HG03025 (cell line): ENCODE results near the gene HDAC4.

Experiments used
- ATAC-seq: cut with Tn5 transposase; IDR thresholded peaks from one replicate; pipeline ENCODE4 v1.9.1; 2021; ENCODE audit warnings: mild to moderate bottlenecking, moderate library complexity; ENCODE audit not compliant: unreplicated experiment, low FRiP score

Gene HDAC4

GRCh38 chr2:239229545-239230279 is 171.1 kb downstream of the HDAC4 start:
- ATAC-seq, result no peak

GRCh38 chr2:239227661-239228371 is 173.0 kb downstream of the HDAC4 start:
- no peak for ATAC-seq

GRCh38 chr2:239226677-239227581 is 173.9 kb downstream of the HDAC4 start:
- ATAC-seq, result no peak

GRCh38 chr2:239225871-239226561 is 174.8 kb downstream of the HDAC4 start:
- ATAC-seq, result no peak

- no peak for ATAC-seq
These were observed 175.4 kb downstream of the HDAC4 start for GRCh38 chr2:239225371-239225851.

GRCh38 chr2:239224955-239225354 is 175.9 kb downstream of the HDAC4 start:
- ATAC-seq, result no peak

GRCh38 chr2:239224199-239224570 is 176.6 kb downstream of the HDAC4 start:
- no peak for ATAC-seq

- ATAC-seq, result no peak
These were observed 177.3 kb downstream of the HDAC4 start for GRCh38 chr2:239223310-239224198.

GRCh38 chr2:239222706-239223309 is 178.0 kb downstream of the HDAC4 start:
- ATAC-seq, result no peak

- no peak for ATAC-seq
These were observed 178.5 kb downstream of the HDAC4 start for GRCh38 chr2:239222312-239222660.

- no peak for ATAC-seq
These were observed 179.8 kb downstream of the HDAC4 start for GRCh38 chr2:239220981-239221396.

GRCh38 chr2:239220341-239220740 is 180.5 kb downstream of the HDAC4 start:
- no peak for ATAC-seq

- ATAC-seq, result no peak
These were observed 184.1 kb downstream of the HDAC4 start for GRCh38 chr2:239216614-239217273.

- ATAC-seq, result no peak
These were observed 184.7 kb downstream of the HDAC4 start for GRCh38 chr2:239215988-239216613.

- ATAC-seq, result no peak
These were observed 185.5 kb downstream of the HDAC4 start for GRCh38 chr2:239215136-239215925.

GRCh38 chr2:239214725-239215124 is 186.1 kb downstream of the HDAC4 start:
- ATAC-seq, result no peak

- ATAC-seq, result no peak
These were observed 187.1 kb downstream of the HDAC4 start for GRCh38 chr2:239213643-239214101.
